GM12891 (cell line): ENCODE results near the gene ACOT6.
A peak's percentile ranks its signal among the peaks of the same experiment; 100 is the strongest.
"Not testable (repeated sequence)": the region's sequence is repeated elsewhere in the genome, so short reads cannot be mapped to it uniquely, and the experiment has no call there.

Experiments used
- DNase-seq: peaks from one replicate; pipeline ENCODE4 v3.0.0; 2011; ENCODE audit warnings: low spot score; ENCODE audit not compliant: insufficient read length
- FAIRE-seq: peaks from 2 replicates; lab custom pipeline; 2011; peaks lifted over from hg19 to GRCh38; lab: Jason Lieb, UNC
- PAX5 ChIP-seq: IDR thresholded peaks from 2 replicates; pipeline ENCODE4 v1.6.1; 2011; ENCODE audit warnings: low read length, moderate library complexity, mild to moderate bottlenecking; ENCODE audit not compliant: insufficient read depth, severe bottlenecking
- POLR2A ChIP-seq: IDR thresholded peaks from 2 replicates; pipeline ENCODE4 v1.6.1; 2011; ENCODE audit warnings: low read depth, low read length, control low read depth
- POLR2AphosphoS5 ChIP-seq: IDR thresholded peaks from 2 replicates; pipeline ENCODE4 v1.6.1; 2011; ENCODE audit warnings: low read depth, low read length, control low read depth
- POU2F2 ChIP-seq: IDR thresholded peaks from 2 replicates; pipeline ENCODE4 v1.6.1; 2011; ENCODE audit warnings: low read depth, mild to moderate bottlenecking, control low read depth, low read length, moderate library complexity
- SPI1 ChIP-seq: IDR thresholded peaks from 2 replicates; pipeline ENCODE4 v1.6.1; 2011; ENCODE audit warnings: low read depth, low read length, control low read depth
- TAF1 ChIP-seq: IDR thresholded peaks from 2 replicates; pipeline ENCODE4 v1.6.1; 2011; ENCODE audit warnings: low read depth, low read length, control low read depth

The ACOT6 gene

GRCh38 chr14:73576391-73576790, 35.9 kb upstream of the ACOT6 start:
- TF ChIP-seq POLR2A (no peak), POU2F2 (no peak), POLR2AphosphoS5 (no peak), TAF1 (no peak), PAX5 (no peak), SPI1 (no peak)
- DNase-seq (no peak), FAIRE-seq (no peak)

GRCh38 chr14:73577214-73577613, 35.1 kb upstream of the ACOT6 start:
- FAIRE-seq, result peak; percentile 9
- not testable (repeated sequence) for DNase-seq

- FAIRE-seq, result peak; percentile 96
- not testable (repeated sequence) for DNase-seq
These were observed 30.0 kb upstream of the ACOT6 start for GRCh38 chr14:73582102-73582979.

- FAIRE-seq (no peak), DNase-seq (no peak)
- TF ChIP-seq POLR2AphosphoS5 (no peak), SPI1 (no peak), POLR2A (no peak), TAF1 (no peak), PAX5 (no peak), POU2F2 (no peak)
These were observed 23.6 kb upstream of the ACOT6 start for GRCh38 chr14:73588695-73589094.

- TF ChIP-seq POLR2A (no peak), POLR2AphosphoS5 (no peak), SPI1 (no peak), POU2F2 (no peak), PAX5 (no peak), TAF1 (no peak)
- FAIRE-seq, result no peak
- DNase-seq, result no peak
These were observed 23.2 kb upstream of the ACOT6 start for GRCh38 chr14:73589116-73589515.

GRCh38 chr14:73590673-73591004, 21.7 kb upstream of the ACOT6 start:
- not testable (repeated sequence) for FAIRE-seq, DNase-seq

- FAIRE-seq (peak; percentile 92), DNase-seq (peak; percentile 53)
- TF ChIP-seq SPI1, result peak; percentile 21; the same call in 1 of the 2 replicates
- no peak for TF ChIP-seq TAF1
- no peak for TF ChIP-seq PAX5
- TF ChIP-seq POU2F2, result no peak
- no peak for TF ChIP-seq POLR2A
These were observed 20.4 kb upstream of the ACOT6 start, which contains the start of gene ACOT4 for GRCh38 chr14:73591690-73592449. ACOT4 (plus strand) TSS chr14:73591873; CDS start chr14:73591960, 87 bp downstream.

GRCh38 chr14:73594491-73594890, 17.8 kb upstream of the ACOT6 start:
- TF ChIP-seq POLR2AphosphoS5 (no peak), POU2F2 (no peak), PAX5 (no peak), SPI1 (no peak), POLR2A (no peak)
- DNase-seq (no peak), FAIRE-seq (no peak)

- no peak for DNase-seq
- no peak for TF ChIP-seq SPI1
- no peak for TF ChIP-seq PAX5
- no peak for TF ChIP-seq POU2F2
- no peak for TF ChIP-seq POLR2AphosphoS5
- TF ChIP-seq POLR2A, result no peak
- no peak for TF ChIP-seq TAF1
- no peak for FAIRE-seq
These were observed 12.8 kb upstream of the ACOT6 start for GRCh38 chr14:73599499-73599898.

- no peak for TF ChIP-seq POLR2AphosphoS5
- TF ChIP-seq PAX5, result no peak
- no peak for TF ChIP-seq POU2F2
- TF ChIP-seq SPI1, result no peak
- TF ChIP-seq POLR2A, result no peak
- no peak for TF ChIP-seq TAF1
- DNase-seq, result no peak
- FAIRE-seq, result no peak
These were observed 9.3 kb upstream of the ACOT6 start for GRCh38 chr14:73602994-73603393.

GRCh38 chr14:73606271-73606670, 6.0 kb upstream of the ACOT6 start:
- FAIRE-seq, result no peak
- TF ChIP-seq SPI1, result no peak
- no peak for TF ChIP-seq POLR2A
- TF ChIP-seq TAF1, result no peak
- TF ChIP-seq PAX5, result no peak
- TF ChIP-seq POU2F2, result no peak
- TF ChIP-seq POLR2AphosphoS5, result no peak
- no peak for DNase-seq
